ENCODE measurements around the gene CACNA1C. TPM values are rescaled to one million over a fixed set of nuclear protein-coding genes. Genes with fewer than 3 reads are reported as not detected.

Gene CACNA1C
- total RNA-seq, 1 donor from 2014 or later: 6.8 TPM

- peak; percentile 96 for DNase-seq (ENCODE audit: low spot score)
These were observed 18.0 kb upstream of the CACNA1C start for GRCh38 chr12:2034633-2035430.

GRCh38 chr12:2035431-2036055, 17.2 kb upstream of the CACNA1C start:
- no peak for DNase-seq (ENCODE audit: low spot score)

GRCh38 chr12:2039034-2039433, 13.8 kb upstream of the CACNA1C start:
- DNase-seq (ENCODE audit: low spot score): no peak

GRCh38 chr12:2043054-2043453, 9.7 kb upstream of the CACNA1C start:
- DNase-seq (ENCODE audit: low spot score): no peak

- peak; percentile 35 for DNase-seq (ENCODE audit: low spot score)
These were observed 8.6 kb upstream of the CACNA1C start for GRCh38 chr12:2044165-2044564.

GRCh38 chr12:2046957-2047356, 5.8 kb upstream of the CACNA1C start:
- no peak for DNase-seq (ENCODE audit: low spot score)

- peak; percentile 22 for DNase-seq (ENCODE audit: low spot score)
These were observed 5.0 kb upstream of the CACNA1C start for GRCh38 chr12:2047752-2048151.

GRCh38 chr12:2049604-2050540, 2.9 kb upstream of the CACNA1C start:
- DNase-seq (ENCODE audit: low spot score): no peak

- DNase-seq (ENCODE audit: low spot score): peak; percentile 69
These were observed 826 bp upstream of the CACNA1C start for GRCh38 chr12:2051700-2052621.

GRCh38 chr12:2053691-2054090, 904 bp downstream of the CACNA1C start:
- peak; percentile 72 for DNase-seq (ENCODE audit: low spot score)

GRCh38 chr12:2054091-2055018, 1.6 kb downstream of the CACNA1C start:
- peak; percentile 87 for DNase-seq (ENCODE audit: low spot score)

GRCh38 chr12:2057041-2057794, 4.4 kb downstream of the CACNA1C start:
- DNase-seq (ENCODE audit: low spot score): no peak

- DNase-seq (ENCODE audit: low spot score): no peak
These were observed 5.1 kb downstream of the CACNA1C start for GRCh38 chr12:2057795-2058408.

GRCh38 chr12:2058837-2059236, 6.0 kb downstream of the CACNA1C start:
- no peak for DNase-seq (ENCODE audit: low spot score)

GRCh38 chr12:2061402-2061801, 8.6 kb downstream of the CACNA1C start:
- DNase-seq (ENCODE audit: low spot score): no peak

- no peak for DNase-seq (ENCODE audit: low spot score)
These were observed 11.3 kb downstream of the CACNA1C start for GRCh38 chr12:2064071-2064507.

GRCh38 chr12:2068653-2069052, 15.9 kb downstream of the CACNA1C start:
- DNase-seq (ENCODE audit: low spot score): no peak

GRCh38 chr12:2070440-2071045, 17.8 kb downstream of the CACNA1C start:
- DNase-seq (ENCODE audit: low spot score): no peak

All from mesenteric fat pad (tissue), 1 donor.